Measurements from ENCODE around the gene PKD2L2.
"Not testable (repeated sequence)": the region's sequence is repeated elsewhere in the genome, so short reads cannot be mapped to it uniquely, and the experiment has no call there.

PKD2L2 gene

GRCh38 chr5:137888863-137889759, at the start of gene PKD2L2:
PKD2L2 (plus strand) TSS chr5:137889457; CDS start chr5:137889492, 35 bp downstream.
- DNase-seq (ENCODE audit: low read depth), result peak; percentile 56

- no peak for DNase-seq (ENCODE audit: low read depth)
Observed at GRCh38 chr5:137842296-137842695, 47.0 kb upstream of the PKD2L2 start.

GRCh38 chr5:137843676-137844299, 45.5 kb upstream of the PKD2L2 start:
- DNase-seq (ENCODE audit: low read depth), result no peak

GRCh38 chr5:137845472-137845871, 43.8 kb upstream of the PKD2L2 start:
- DNase-seq (ENCODE audit: low read depth), result no peak

GRCh38 chr5:137847687-137848086, 41.6 kb upstream of the PKD2L2 start:
- DNase-seq (ENCODE audit: low read depth), result no peak

- DNase-seq (ENCODE audit: low read depth), result not testable (repeated sequence)
Observed at GRCh38 chr5:137853165-137853564, 36.1 kb upstream of the PKD2L2 start.

GRCh38 chr5:137856201-137856600, 33.1 kb upstream of the PKD2L2 start:
- no peak for DNase-seq (ENCODE audit: low read depth)

- no peak for DNase-seq (ENCODE audit: low read depth)
Observed at GRCh38 chr5:137856916-137857862, 32.1 kb upstream of the PKD2L2 start.

GRCh38 chr5:137858223-137858916, 30.9 kb upstream of the PKD2L2 start:
- DNase-seq (ENCODE audit: low read depth), result no peak

- no peak for DNase-seq (ENCODE audit: low read depth)
Observed at GRCh38 chr5:137858954-137859353, 30.3 kb upstream of the PKD2L2 start.

GRCh38 chr5:137862251-137862650, 27.0 kb upstream of the PKD2L2 start:
- DNase-seq (ENCODE audit: low read depth), result no peak

- DNase-seq (ENCODE audit: low read depth), result not testable (repeated sequence)
Observed at GRCh38 chr5:137863653-137864052, 25.6 kb upstream of the PKD2L2 start.

GRCh38 chr5:137866541-137867388, 22.5 kb upstream of the PKD2L2 start:
- DNase-seq (ENCODE audit: low read depth), result no peak

GRCh38 chr5:137867664-137868063, 21.6 kb upstream of the PKD2L2 start, which contains the start of gene MYOT:
MYOT (plus strand) TSS chr5:137867860; CDS start chr5:137870652, 2,792 bp downstream.
- DNase-seq (ENCODE audit: low read depth), result no peak

- DNase-seq (ENCODE audit: low read depth), result no peak
Observed at GRCh38 chr5:137870647-137871339, 18.5 kb upstream of the PKD2L2 start.

GRCh38 chr5:137871571-137871970, 17.7 kb upstream of the PKD2L2 start:
- DNase-seq (ENCODE audit: low read depth), result no peak

GRCh38 chr5:137872466-137872865, 16.8 kb upstream of the PKD2L2 start:
- no peak for DNase-seq (ENCODE audit: low read depth)

GRCh38 chr5:137876101-137876500, 13.2 kb upstream of the PKD2L2 start:
- no peak for DNase-seq (ENCODE audit: low read depth)

GRCh38 chr5:137880313-137880712, 8.9 kb upstream of the PKD2L2 start:
- DNase-seq (ENCODE audit: low read depth), result no peak

GRCh38 chr5:137887831-137888230, 1.4 kb upstream of the PKD2L2 start:
- DNase-seq (ENCODE audit: low read depth), result no peak
